ENCODE measurements around the gene CNIH3.
"Not testable (repeated sequence)": the region's sequence is repeated elsewhere in the genome, so short reads cannot be mapped to it uniquely, and the experiment has no call there.

The CNIH3 gene

GRCh38 chr1:224691148-224691925 is 75.2 kb downstream of the CNIH3 start:
- no peak for DNase-seq

GRCh38 chr1:224694969-224695368 is 78.9 kb downstream of the CNIH3 start:
- no peak for DNase-seq

- no peak for DNase-seq
These were observed 79.9 kb downstream of the CNIH3 start for GRCh38 chr1:224696021-224696420.

- no peak for DNase-seq
These were observed 81.0 kb downstream of the CNIH3 start for GRCh38 chr1:224696891-224697765.

- DNase-seq: no peak
These were observed 81.9 kb downstream of the CNIH3 start for GRCh38 chr1:224698015-224698451.

- DNase-seq: no peak
These were observed 84.9 kb downstream of the CNIH3 start for GRCh38 chr1:224700918-224701531.

GRCh38 chr1:224703702-224704101 is 87.6 kb downstream of the CNIH3 start:
- DNase-seq: no peak

GRCh38 chr1:224704107-224704735 is 88.1 kb downstream of the CNIH3 start:
- no peak for DNase-seq

GRCh38 chr1:224705578-224705977 is 89.5 kb downstream of the CNIH3 start:
- DNase-seq: no peak

GRCh38 chr1:224707843-224708725 is 92.0 kb downstream of the CNIH3 start:
- DNase-seq: no peak

GRCh38 chr1:224710196-224710595 is 94.1 kb downstream of the CNIH3 start:
- DNase-seq: no peak

GRCh38 chr1:224711231-224711756 is 95.2 kb downstream of the CNIH3 start:
- DNase-seq: not testable (repeated sequence)

- no peak for DNase-seq
These were observed 95.8 kb downstream of the CNIH3 start for GRCh38 chr1:224711876-224712275.

- DNase-seq: no peak
These were observed 97.1 kb downstream of the CNIH3 start for GRCh38 chr1:224713228-224713627.

- DNase-seq: no peak
These were observed 98.4 kb downstream of the CNIH3 start for GRCh38 chr1:224714553-224714952.

- DNase-seq: no peak
These were observed 102.4 kb downstream of the CNIH3 start for GRCh38 chr1:224718470-224719053.

GRCh38 chr1:224719716-224720115 is 103.6 kb downstream of the CNIH3 start:
- DNase-seq: no peak

GRCh38 chr1:224720216-224720615 is 104.1 kb downstream of the CNIH3 start:
- DNase-seq: no peak

GRCh38 chr1:224721000-224721399 is 104.9 kb downstream of the CNIH3 start:
- DNase-seq: no peak

- no peak for DNase-seq
These were observed 106.7 kb downstream of the CNIH3 start for GRCh38 chr1:224722838-224723237.

- no peak for DNase-seq
These were observed 108.4 kb downstream of the CNIH3 start for GRCh38 chr1:224724566-224724965.

All from central memory CD4-positive, alpha-beta T cell (primary cell).